Lower leg skin (tissue), 4 donors: ENCODE measurements around the gene COPA. TPM values are rescaled to one million over a fixed set of nuclear protein-coding genes. Genes with fewer than 3 reads are reported as not detected.

Source experiments
- DNase-seq, 2 donors: peaks; one replicate each; pipeline ENCODE4 v3.0.0-alpha.2; 2019; ENCODE audit warnings: low spot score in 2 of 2
- H3K4me3 ChIP-seq: fragments of 200-600 bp; sonication (generic); 2 replicates; pipeline ENCODE4 v1.5.1; 2017; ENCODE audit warnings: mild to moderate bottlenecking, low read depth; ENCODE audit not compliant: poor library complexity, severe bottlenecking
- CTCF ChIP-seq, 3 donors: fragments of 450-650 bp; IDR thresholded peaks; one replicate each; pipeline ENCODE4 v1.5.1; 2016; ENCODE audit warnings: antibody characterized with exemption in 3 of 3, mild to moderate bottlenecking in 3 of 3, moderate library complexity in 2 of 3
- POLR2A ChIP-seq, 2 donors: fragments of 450-650 bp; IDR thresholded peaks; one replicate each; pipeline ENCODE4 v1.6.1; 2016 to 2017; ENCODE audit warnings: antibody characterized with exemption in 2 of 2, mild to moderate bottlenecking in 1 of 2, moderate library complexity in 1 of 2
- WGBS, 2 donors: methylation state at CpG; one replicate each; pipeline ENCODE4 v1.1.5; 2018; 5-methylcytosine and 5-hydroxymethylcytosine counted together
- intact Hi-C: fragments of 100-400 bp; cut with DNase I; formaldehyde crosslinking; loops from one replicate; pipeline ENCODE4 v1.15.0; 2023; ENCODE audit warnings: low total_unique reads
- total RNA-seq, 4 donors: library from RNA; depleted of rRNA; stranded (reverse); fragments of >200 nt; gene quantifications; one replicate each; pipeline ENCODE4 v1.1.0, GENCODE V29; 2016

COPA gene
- total RNA-seq, 4 donors from 2014 or later, result 72.3 to 93.6 (median 80.2) TPM

DNA sequence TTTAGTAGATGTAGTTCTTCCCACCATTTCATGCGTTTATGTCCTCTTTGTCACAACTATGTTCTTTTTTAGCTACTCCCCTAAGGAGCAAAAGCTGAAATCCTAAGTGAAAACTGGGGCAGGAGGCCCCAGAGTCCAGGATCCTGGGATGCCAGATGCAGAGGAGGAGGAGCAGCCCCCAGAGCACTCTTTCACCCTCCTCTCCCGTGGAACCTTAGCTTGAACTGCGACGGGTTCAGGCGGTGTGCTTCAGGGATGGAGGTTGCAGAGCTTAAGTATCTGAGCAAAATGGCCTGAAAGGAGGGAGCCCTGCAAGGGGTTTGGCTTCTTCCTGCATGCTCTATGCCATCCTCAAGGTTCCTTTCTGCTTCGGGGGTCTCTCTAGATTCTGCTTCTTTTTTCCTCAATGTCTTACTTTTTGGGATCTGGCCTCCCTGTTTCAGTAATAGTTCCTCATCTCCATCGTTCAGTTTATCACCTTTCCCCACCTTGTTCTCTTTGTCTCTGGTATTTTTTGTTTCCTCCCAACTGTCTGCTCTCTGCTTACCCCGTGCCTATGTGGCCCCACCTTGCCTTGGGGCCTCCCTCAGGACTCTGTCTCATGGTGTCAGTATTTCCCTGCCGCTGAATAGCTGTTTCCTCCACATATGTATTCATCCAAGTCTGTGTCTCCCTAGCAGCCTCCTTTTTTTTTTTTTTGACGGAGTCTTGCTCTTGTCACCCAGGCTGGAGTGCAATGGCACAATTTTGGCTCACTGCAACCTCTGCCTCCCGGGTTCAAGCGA lies 21.1 kb upstream of the COPA start:
- intact Hi-C loops, result no loop called here
- WGBS, 2 donors, result 60 to 68% methylated on average over 12 of the region's 12 CpGs
- H3K4me3 ChIP-seq, result no peak overlapping the region
- TF ChIP-seq POLR2A (IDR thresholded peaks at IDR 0.05), result no peak
- no peak for TF ChIP-seq CTCF (IDR thresholded peaks at IDR 0.05)
- DNase-seq, result peak in 1 of 2 donors; percentile 49

GRCh38 chr1:160363010-160363409 lies 20.0 kb upstream of the COPA start:
- TF ChIP-seq POLR2A (IDR thresholded peaks at IDR 0.05), result no peak
- no peak for TF ChIP-seq CTCF (IDR thresholded peaks at IDR 0.05)
- 59 to 61% methylated on average over 5 of the region's 5 CpGs for whole genome bisulfite sequencing, 2 donors
- no peak overlapping the region for H3K4me3 ChIP-seq
- DNase-seq, result peak in 1 of 2 donors; percentile 72
- intact Hi-C loops, result no loop called here

DNA sequence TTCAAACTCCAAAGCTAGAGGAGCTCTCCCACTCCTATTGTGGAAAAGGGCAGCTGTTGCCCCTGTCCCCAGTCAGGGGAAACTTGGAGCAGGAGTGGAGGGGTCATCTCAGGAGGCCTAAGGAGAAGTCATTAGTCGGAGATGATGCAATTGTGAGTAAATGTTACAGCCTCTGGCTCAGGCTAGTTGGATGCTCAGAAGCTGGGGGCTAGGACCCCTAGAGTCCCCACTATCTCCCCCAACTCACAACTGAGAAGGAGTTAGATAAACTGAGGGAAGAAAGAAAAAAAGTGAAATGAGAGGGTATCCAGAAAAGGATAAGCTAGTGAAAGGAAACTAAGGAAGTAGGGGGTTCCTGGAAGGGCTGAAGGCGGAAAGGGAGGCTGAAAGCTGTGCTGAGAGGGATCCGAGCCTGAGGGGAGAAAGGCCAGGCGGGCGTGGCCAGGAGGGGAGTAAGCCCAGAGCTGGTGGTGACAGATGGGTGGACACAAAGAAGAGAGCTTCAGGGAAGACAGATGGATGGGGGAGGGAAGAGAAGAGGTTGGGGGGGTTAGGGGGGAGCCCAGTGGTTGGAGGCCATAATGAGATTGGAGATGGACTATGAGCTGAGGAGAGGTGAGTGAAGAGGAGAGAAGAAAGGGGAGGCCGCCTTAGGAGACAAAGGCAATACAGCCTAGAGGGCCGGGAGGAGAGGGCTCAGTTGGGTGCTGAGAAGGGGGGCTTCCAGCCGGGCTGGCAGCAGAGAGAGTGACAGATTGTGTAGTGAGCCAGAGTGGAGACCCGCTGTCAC lies 19.3 kb upstream of the COPA start:
- H3K4me3 ChIP-seq, result no peak overlapping the region
- intact Hi-C loops, result no loop called here
- peak in 1 of 2 donors; percentile 53 for DNase-seq
- 82 to 83% methylated on average over 9 of the region's 9 CpGs for WGBS, 2 donors
- no peak for TF ChIP-seq CTCF (IDR thresholded peaks at IDR 0.05)
- TF ChIP-seq POLR2A (IDR thresholded peaks at IDR 0.05), result no peak

DNA sequence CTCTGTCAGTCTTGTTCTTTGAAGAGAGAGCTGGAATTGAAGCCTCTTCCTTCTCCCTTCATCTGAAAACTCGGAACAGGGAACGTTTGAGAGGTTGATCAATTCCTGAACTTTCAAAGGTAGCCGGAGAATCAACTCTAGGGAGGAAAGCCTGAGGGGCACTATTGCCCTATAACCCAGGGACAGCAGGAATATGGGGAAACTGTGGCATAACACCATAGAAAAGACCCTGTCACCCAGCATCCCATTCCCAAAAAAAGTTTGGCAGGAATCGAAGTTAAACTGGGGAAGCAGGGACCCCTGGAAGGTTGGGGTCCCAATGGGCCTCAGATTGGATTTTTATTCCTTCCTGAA lies 18.7 kb upstream of the COPA start:
- no peak for DNase-seq
- WGBS, 2 donors, result 69 to 85% methylated on average over 4 of the region's 4 CpGs
- intact Hi-C loops, result no loop called here
- no peak overlapping the region for H3K4me3 ChIP-seq
- TF ChIP-seq POLR2A (IDR thresholded peaks at IDR 0.05), result no peak
- no peak for TF ChIP-seq CTCF (IDR thresholded peaks at IDR 0.05)

- no peak for DNase-seq
- no peak for TF ChIP-seq CTCF (IDR thresholded peaks at IDR 0.05)
- TF ChIP-seq POLR2A (IDR thresholded peaks at IDR 0.05), result no peak
- 88 to 90% methylated on average over 2 of the region's 2 CpGs for WGBS, 2 donors
- intact Hi-C loops, result no loop called here
- H3K4me3 ChIP-seq, result no peak overlapping the region
Observed at GRCh38 chr1:160361199-160361598, 18.1 kb upstream of the COPA start.
